ENCODE measurements around the gene INPP5D.
"Not testable (repeated sequence)": the region's sequence is repeated elsewhere in the genome, so short reads cannot be mapped to it uniquely, and the experiment has no call there.

INPP5D gene

DNA sequence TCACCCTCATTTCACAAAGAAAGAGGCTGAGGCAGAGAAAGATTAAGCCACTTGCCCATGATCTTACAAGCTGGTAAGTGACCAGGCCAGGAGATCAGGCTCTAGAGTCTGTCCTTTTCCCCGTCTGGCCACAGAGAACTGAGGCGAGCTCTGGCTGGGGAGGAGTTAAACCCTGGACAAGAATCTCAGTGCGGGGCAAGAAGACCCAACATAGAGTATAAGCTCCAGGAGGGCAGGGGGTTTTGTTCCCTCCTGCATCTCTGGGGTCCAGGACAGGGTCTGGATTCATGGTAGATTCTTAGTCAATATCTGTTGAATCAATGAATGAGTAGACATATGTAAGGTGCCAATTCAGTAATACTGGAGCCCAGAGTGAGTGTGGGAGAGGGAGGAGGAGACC lies 12.9 kb upstream of the INPP5D start:
- TF ChIP-seq, protein P1, sequence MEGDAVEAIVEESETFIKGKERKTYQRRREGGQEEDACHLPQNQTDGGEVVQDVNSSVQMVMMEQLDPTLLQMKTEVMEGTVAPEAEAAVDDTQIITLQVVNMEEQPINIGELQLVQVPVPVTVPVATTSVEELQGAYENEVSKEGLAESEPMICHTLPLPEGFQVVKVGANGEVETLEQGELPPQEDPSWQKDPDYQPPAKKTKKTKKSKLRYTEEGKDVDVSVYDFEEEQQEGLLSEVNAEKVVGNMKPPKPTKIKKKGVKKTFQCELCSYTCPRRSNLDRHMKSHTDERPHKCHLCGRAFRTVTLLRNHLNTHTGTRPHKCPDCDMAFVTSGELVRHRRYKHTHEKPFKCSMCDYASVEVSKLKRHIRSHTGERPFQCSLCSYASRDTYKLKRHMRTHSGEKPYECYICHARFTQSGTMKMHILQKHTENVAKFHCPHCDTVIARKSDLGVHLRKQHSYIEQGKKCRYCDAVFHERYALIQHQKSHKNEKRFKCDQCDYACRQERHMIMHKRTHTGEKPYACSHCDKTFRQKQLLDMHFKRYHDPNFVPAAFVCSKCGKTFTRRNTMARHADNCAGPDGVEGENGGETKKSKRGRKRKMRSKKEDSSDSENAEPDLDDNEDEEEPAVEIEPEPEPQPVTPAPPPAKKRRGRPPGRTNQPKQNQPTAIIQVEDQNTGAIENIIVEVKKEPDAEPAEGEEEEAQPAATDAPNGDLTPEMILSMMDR (IDR thresholded peaks at IDR 0.05; ENCODE audit: control insufficient read depth, insufficient read depth, low read depth, low read length, missing control alignments): no peak

GRCh38 chr2:233047667-233048066 lies 12.5 kb upstream of the INPP5D start:
- TF ChIP-seq, protein P1 (IDR thresholded peaks at IDR 0.05; ENCODE audit: control insufficient read depth, insufficient read depth, low read depth, low read length, missing control alignments): no peak
- no peak for DNase-seq (ENCODE audit: low read depth)
- H3K4me3 ChIP-seq (ENCODE audit: control insufficient read depth, low read depth, low read length): no peak overlapping the region

More for the DNA sequence above, 12.9 kb upstream of the INPP5D start:
- H3K4me3 ChIP-seq (ENCODE audit: control insufficient read depth, low read depth, low read length): no peak overlapping the region
- no peak for DNase-seq (ENCODE audit: low read depth)

- TF ChIP-seq, protein P1 (IDR thresholded peaks at IDR 0.05; ENCODE audit: control insufficient read depth, insufficient read depth, low read depth, low read length, missing control alignments): no peak
- no peak for DNase-seq (ENCODE audit: low read depth)
- no peak overlapping the region for H3K4me3 ChIP-seq (ENCODE audit: control insufficient read depth, low read depth, low read length)
Measured at GRCh38 chr2:233048569-233049193, 11.5 kb upstream of the INPP5D start.

DNA sequence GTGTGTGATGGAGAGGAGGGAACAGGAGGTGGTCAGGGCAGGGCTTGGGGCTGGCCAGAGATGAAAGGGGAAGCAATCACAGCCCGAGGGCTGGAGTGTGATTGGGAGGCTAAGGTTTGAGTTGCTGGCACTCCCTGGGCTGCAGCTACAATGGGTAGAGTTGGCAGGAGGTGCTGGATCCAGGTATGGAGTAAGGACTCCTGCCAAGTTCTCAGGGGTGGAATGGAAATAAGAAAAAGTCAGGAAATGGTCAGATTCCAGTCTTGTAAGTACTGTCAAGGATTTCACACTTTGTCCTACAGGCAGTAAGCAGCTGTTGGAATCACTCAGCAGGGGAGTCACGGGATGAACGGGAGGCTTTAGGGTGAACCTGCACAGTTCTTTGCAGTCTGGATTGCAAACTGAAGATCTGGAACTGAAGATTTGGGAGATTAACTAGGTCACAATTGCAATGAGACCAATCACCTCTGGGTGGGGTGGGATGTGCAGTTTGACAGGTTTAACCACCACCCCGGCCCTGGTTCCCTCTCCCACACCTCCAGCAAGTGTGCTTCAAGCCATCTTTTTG lies 10.9 kb upstream of the INPP5D start:
- no peak for DNase-seq (ENCODE audit: low read depth)
- H3K4me3 ChIP-seq (ENCODE audit: control insufficient read depth, low read depth, low read length): no peak overlapping the region
- TF ChIP-seq, protein P1 (IDR thresholded peaks at IDR 0.05; ENCODE audit: control insufficient read depth, insufficient read depth, low read depth, low read length, missing control alignments): no peak

GRCh38 chr2:233051241-233052149 lies 8.6 kb upstream of the INPP5D start:
- no peak for DNase-seq (ENCODE audit: low read depth)
- TF ChIP-seq, protein P1 (IDR thresholded peaks at IDR 0.05; ENCODE audit: control insufficient read depth, insufficient read depth, low read depth, low read length, missing control alignments): no peak
- no peak overlapping the region for H3K4me3 ChIP-seq (ENCODE audit: control insufficient read depth, low read depth, low read length)

DNA sequence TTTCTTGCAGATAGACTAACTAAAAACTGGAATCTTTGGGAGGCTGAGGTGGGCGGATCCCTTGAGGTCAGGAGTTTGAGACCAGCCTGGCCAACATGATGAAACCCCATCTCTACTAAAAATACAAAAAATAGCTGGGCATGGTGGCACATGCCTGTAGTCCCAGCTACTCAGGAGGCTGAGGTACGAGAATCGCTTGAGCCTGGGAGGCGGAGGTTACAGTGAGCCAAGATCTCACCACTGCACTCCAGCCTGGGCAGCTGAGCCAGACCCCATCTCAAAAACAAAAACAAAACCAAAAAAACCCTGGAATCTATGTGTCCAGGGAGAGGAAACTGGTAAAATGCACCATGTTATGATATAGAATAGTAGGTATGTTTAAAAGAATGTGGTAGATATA lies 7.6 kb upstream of the INPP5D start:
- not testable (repeated sequence) for DNase-seq (ENCODE audit: low read depth); H3K4me3 ChIP-seq (ENCODE audit: control insufficient read depth, low read depth, low read length)

Data from AG09309 (cell line).